HG03342 (cell line): ENCODE data around the gene WDR46.
"Not testable (repeated sequence)": the region's sequence is repeated elsewhere in the genome, so short reads cannot be mapped to it uniquely, and the experiment has no call there.

Experiments
- ATAC-seq: cut with Tn5 transposase; IDR thresholded peaks from one replicate; pipeline ENCODE4 v1.9.1; 2021; ENCODE audit warnings: mild to moderate bottlenecking, moderate library complexity; ENCODE audit not compliant: unreplicated experiment

Gene WDR46

DNA sequence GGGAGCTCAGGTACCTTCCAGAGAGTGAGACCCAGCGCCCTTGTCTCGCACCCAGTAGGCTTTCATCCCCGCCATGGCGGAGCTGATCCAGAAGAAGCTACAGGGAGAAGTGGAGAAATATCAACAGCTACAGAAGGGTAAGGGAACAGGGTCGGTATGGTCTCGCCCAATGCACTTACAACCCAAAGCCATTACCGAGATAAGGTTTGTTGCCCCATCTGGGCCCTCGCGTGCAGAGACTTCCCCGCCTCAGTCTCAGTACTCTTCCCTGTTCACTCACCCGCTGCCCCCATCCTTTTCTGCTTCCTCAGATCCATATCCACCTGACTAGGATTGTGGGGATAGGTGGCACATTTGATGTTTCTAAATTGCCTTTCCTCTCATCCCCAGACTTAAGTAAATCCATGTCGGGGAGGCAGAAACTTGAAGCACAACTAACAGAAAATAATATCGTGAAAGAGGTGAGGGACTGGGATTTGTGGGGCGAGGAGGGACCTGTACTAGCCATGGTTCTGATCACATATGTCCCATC lies 811 bp upstream of the WDR46 start:
- ATAC-seq: peak; percentile 9

- ATAC-seq: no peak
These were observed 708 bp downstream of the WDR46 start for GRCh38 chr6:33288141-33288920.

DNA sequence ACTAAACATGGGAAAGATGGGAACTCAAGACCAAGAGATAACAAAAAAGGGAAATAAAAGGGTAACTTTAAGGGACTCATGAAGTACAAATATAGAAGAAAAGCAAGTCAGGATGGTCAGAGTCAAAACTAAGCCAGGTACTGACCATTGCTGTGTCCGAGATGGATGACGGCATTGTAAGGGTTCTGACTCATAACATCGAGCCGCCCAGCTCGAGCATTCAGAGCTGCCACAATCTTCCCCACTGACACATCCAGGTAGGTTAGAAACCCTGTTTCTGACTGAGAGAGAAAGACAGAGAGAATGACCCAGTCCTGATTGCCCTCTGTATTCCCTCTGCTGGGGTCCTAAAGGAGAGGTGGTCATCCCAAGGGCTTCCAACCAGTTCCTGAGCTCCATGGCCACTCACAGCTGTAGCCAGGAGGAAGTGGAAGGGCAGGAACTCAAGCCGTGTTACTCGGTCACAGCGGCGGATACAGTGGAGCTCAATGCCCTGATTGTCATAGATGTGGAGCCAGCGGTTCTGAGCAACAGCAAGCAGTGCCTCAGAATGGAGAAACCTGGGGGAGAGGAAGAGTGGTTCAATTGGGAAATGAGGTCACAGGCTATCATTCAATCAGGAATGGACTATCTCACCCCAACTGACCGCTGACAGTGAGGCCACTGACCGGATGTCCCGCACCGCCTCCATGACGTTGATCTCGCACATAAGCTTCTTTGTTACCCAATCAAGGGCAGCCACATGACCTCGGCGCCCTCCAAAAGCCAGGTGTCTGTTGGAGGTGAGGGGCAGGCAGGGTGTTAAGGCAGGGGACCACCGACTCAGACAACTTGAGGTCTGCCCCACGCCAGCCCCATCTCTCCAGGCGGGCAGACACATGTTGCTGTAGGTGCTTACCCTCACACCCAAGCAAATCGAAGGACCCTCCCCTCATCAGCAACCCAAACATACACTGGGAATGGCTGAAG lies 1.8 kb downstream of the WDR46 start:
- no peak for ATAC-seq

GRCh38 chr6:33285214-33285613 lies 3.8 kb downstream of the WDR46 start:
- ATAC-seq: not testable (repeated sequence)

GRCh38 chr6:33280539-33280938 lies 8.5 kb downstream of the WDR46 start:
- ATAC-seq: no peak

DNA sequence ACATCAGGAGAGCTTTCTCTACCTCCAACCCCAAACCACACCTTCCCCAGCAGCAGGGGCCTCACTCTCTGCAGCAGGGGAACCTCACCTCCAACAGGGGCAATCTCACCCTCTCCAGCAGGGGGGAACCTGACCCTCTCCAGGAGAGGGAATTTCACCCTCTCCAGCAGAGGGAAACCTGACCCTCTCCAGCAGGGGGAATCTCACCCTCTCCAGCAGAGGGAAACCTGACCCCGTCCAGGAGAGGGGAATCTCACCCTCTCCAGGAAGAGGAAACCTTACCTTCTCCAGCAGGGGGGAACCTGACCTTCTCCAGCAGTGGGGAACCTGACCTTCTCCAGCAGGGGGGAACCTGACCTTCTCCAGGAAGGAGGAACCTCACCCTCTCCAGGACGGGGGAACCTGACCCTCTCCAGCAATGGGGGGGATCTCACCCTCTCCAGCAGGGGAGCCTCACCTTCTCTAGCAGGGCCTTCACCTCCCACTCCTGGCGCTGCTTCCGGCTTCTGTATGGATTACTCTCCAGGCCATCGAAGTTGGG lies 9.0 kb downstream of the WDR46 start:
- no peak for ATAC-seq

DNA sequence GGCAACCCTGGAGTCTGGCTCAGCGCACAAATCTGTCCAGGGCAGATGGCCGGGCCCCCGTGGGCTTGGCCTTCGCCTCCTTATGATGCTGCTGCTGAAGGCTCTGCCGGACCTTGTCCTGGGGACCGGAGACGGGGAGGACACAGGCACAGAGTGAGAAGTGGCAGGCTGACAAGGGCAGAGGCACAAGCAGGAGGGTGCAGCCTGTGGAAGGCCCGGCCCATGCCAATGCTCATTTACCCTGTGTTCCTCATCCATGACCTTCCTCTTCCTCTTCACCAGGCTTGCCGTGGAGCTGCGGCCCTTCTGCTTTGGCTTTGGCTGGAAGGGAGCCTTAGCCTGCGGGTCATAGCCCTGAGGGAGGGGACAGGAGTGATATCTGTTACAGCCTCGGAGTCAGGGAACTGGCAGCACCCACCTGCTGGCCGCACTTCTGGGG lies 9.8 kb downstream of the WDR46 start:
- no peak for ATAC-seq

DNA sequence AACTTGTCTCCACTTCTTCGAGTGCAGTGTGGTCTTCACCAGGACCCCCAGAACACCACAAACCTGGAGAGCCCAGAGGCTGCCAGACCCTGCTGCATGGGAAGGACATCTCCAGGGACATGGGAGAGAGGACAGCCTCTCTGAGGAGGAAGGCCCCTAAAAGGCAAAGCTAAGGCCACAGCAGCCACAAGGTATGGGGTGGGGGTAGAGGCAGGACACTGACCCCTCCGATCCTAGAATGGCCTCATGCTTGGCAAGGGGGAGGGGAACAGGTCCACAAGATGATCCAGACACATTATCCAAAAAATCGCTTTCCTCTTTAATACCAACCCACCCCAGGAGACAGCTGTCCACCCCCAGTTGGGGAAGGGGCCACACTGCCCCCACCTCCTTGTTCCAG lies 10.2 kb downstream of the WDR46 start:
- no peak for ATAC-seq

GRCh38 chr6:33278392-33278741 lies 10.7 kb downstream of the WDR46 start:
- ATAC-seq: no peak

- peak; percentile 1 for ATAC-seq
These were observed 11.2 kb downstream of the WDR46 start for GRCh38 chr6:33277663-33278391.

- peak; percentile 40 for ATAC-seq
These were observed 12.0 kb downstream of the WDR46 start, which contains the start of gene B3GALT4 for GRCh38 chr6:33276864-33277662. TSS of gene B3GALT4 (plus strand) at chr6:33277123. CDS start at chr6:33277420, 297 bp downstream.

GRCh38 chr6:33276581-33276863 lies 12.5 kb downstream of the WDR46 start:
- peak; percentile 1 for ATAC-seq

DNA sequence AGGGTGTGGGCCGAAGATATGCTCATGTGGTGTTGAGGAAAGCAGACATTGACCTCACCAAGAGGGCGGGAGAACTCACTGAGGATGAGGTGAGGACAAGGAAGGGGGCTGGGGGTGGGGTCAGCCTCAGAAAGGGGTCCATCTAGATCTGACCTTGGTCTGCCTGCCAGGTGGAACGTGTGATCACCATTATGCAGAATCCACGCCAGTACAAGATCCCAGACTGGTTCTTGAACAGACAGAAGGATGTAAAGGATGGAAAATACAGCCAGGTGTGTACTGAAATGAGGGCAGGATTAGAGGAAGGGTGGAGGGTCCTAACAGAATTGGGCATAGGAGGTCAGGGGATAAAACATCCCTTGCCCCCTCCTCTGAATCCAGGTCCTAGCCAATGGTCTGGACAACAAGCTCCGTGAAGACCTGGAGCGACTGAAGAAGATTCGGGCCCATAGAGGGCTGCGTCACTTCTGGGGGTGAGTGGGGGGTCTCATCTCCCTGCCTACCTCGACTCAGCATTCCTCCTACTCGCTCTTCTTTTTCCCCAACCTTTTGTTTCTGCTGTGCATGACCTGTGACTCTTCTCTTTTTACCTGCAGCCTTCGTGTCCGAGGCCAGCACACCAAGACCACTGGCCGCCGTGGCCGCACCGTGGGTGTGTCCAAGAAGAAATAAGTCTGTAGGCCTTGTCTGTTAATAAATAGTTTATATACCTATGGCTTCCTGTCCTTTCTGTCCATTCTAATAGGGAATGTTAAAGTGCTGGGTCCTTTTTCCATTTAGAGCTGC lies 13.1 kb downstream of the WDR46 start:
- not testable (repeated sequence) for ATAC-seq

DNA sequence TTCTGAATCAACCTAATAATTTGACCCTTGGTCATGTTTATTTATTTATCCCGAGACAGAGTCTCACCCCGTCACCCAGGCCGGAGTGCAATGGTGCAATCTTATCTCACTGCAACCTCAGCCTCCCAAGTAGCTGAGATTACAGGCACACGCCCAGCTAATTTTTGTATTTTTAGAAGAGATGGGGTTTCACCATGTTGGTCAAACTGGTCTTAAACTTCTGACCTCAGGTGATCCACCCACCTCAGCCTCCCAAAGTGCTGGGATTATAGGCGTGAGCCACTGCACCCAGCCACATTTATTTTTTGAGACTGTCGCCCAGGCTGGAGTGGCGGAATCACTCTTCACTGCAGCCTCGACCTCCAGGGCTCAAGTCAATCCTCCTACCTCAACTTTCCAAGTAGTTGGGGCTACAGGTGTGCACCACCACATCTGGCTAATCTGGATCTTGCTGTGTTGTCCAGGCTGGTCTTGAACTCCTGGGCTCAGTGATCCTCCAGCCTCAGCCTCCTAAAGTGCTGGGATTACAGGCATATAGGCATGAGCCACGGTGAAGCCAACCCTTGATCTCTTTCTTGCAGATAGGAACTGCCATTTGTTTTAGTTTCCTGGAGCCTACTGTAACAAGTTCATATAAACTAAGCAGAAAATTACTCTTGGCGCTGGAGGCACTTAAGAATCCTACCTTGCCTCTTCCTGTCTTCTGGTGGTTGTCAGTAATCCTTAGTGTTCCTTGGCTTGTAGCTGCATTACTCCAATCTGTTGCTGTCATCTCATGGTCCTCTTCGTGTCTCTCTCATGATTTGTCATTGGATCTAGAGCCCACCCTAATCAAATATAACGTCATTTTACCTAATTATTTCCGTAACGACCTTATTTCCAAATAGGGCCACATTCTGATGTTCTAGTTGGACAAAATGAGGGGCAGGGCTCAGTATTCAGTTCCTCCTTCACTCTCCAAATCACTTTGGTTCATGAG lies 14.8 kb downstream of the WDR46 start:
- no peak for ATAC-seq

DNA sequence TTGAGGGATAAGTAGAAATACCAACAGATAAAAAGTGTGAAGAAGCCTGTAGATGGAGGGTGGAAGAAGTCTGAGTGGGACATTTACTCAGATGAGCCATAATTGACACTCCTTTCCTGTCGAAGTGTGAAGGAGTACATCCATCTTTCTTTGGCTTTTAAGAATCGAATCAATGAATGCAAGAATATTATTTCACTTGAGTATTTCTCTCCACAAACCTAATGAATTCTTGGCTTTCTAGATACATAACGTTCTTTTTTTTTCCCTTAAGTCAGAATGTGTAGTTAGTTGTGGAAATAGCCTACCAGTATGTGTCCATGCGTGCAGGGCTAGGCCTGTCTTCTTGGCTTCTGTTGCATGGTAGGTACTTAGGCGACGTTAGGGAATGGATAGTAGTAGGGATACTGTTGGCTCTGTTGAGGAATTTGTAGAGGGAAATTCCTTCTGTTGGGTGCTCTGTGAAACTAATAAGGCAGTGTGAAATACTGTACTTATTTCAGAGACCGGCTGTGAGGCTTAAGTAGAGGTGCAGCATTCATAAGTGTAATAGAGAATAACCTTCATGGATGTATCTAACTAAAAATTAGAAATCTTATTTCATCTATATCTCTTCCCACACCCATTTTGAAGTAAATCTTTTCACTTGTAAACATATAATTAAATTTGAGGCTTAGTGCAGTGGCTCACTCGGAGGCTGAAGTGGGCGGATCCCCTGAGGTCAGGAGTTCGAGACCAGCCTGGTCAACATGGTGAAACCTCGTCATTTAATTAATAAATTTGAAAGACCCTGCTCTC lies 15.7 kb downstream of the WDR46 start:
- ATAC-seq: no peak

- ATAC-seq: peak; percentile 19
These were observed 16.5 kb downstream of the WDR46 start for GRCh38 chr6:33272275-33273128.
